ENCODE data around the gene NUDT1. TPM values are rescaled to one million over a fixed set of nuclear protein-coding genes. Genes with fewer than 3 reads are reported as not detected.

The NUDT1 gene
- total and polyA plus RNA-seq, 2 donors (not counting 3 experiments of a cell fraction or from before 2014, with no cell fraction given), result 23.9 to 25.9 TPM

DNA sequence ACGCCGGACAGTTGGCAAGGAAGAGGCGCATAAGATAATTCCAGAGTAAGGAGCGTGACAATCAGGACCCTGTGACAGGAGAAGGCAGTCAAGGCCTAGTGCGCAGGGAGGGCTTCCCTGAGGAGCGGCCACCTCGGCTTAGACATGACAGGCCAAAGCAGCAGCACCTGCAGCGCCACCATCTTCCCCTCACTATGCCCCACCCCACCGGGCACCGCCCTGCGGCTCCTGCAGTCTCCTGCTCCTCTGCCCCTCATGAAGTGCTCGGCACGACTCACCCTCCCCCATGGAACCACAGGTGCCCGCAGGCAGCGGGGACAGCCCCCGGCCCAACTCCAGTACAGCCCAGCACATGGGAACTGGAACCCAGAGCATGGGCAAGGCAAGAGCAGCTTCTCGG lies 21.1 kb upstream of the NUDT1 start:
- Histone ChIP-seq H3K79me2 (ENCODE audit: control insufficient read depth, insufficient read depth, low read length) (no peaks in the 10 kb centered on the region), H3K36me3 (ENCODE audit: control insufficient read depth in 2 of 2, extremely low read depth in 1 of 2, insufficient read depth in 2 of 2, low read length in 2 of 2) (peaks cover 10 to 49% of the 10 kb centered on the region in 2 experiments), H3K27ac (ENCODE audit: insufficient read depth, low read depth, low read length) (no peak overlapping the region), H2AFZ (ENCODE audit: low read depth, low read length) (no peak overlapping the region), H4K20me1 (replicated peaks; ENCODE audit: control insufficient read depth, extremely low read depth, insufficient read depth, low read length) (no peaks in the 10 kb centered on the region), H3K9me1 (replicated peaks; ENCODE audit: control insufficient read depth, extremely low read depth, insufficient read depth, low read length) (no peaks in the 10 kb centered on the region), H3K27me3 (ENCODE audit: control insufficient read depth in 2 of 2, insufficient read depth in 2 of 2, low read length in 2 of 2) (no peaks in the 10 kb centered on the region), H3K4me3 (replicated peaks in 1 of 3; ENCODE audit: insufficient read depth in 1 of 3, low read depth in 1 of 3, low read length in 3 of 3) (no peak overlapping the region), H3K9ac (replicated peaks; ENCODE audit: extremely low read depth, insufficient read depth, low read length) (no peak overlapping the region), H3K9me3 (replicated peaks; ENCODE audit: control insufficient read depth, insufficient read depth, low read length) (no peaks in the 10 kb centered on the region), H3K4me1 (ENCODE audit: control insufficient read depth, extremely low read depth, insufficient read depth, low read length) (no peaks in the 10 kb centered on the region), H3K4me2 (ENCODE audit: insufficient read depth, low read length) (no peak overlapping the region)
- dilution Hi-C loops (cut with MboI; ENCODE audit: extremely low pct_ligation_motif_present, low sequenced_read_pairs), result no loop called here
- TF ChIP-seq POLR2A (IDR thresholded peaks at IDR 0.05; ENCODE audit: low read depth, low read length), result no peak
- no peak for TF ChIP-seq FOS (IDR thresholded peaks at IDR 0.05; ENCODE audit: borderline replicate concordance, insufficient read depth, low read length)
- no peak for TF ChIP-seq EZH2 (IDR thresholded peaks at IDR 0.05; ENCODE audit: borderline replicate concordance, low read depth, low read length, severe bottlenecking)
- no peak for TF ChIP-seq JUN (IDR thresholded peaks at IDR 0.05; ENCODE audit: borderline replicate concordance, insufficient read depth, insufficient read length, low read depth)
- TF ChIP-seq GATA2 (IDR thresholded peaks at IDR 0.05; ENCODE audit: insufficient read depth, insufficient read length, low read depth, low read length), result no peak
- TF ChIP-seq MYC (IDR thresholded peaks at IDR 0.05; ENCODE audit: low read depth, low read length), result no peak
- TF ChIP-seq, protein P1, sequence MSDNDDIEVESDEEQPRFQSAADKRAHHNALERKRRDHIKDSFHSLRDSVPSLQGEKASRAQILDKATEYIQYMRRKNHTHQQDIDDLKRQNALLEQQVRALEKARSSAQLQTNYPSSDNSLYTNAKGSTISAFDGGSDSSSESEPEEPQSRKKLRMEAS (IDR thresholded peaks at IDR 0.05; ENCODE audit: insufficient read depth, insufficient read length), result no peak
- TF ChIP-seq, protein P2, sequence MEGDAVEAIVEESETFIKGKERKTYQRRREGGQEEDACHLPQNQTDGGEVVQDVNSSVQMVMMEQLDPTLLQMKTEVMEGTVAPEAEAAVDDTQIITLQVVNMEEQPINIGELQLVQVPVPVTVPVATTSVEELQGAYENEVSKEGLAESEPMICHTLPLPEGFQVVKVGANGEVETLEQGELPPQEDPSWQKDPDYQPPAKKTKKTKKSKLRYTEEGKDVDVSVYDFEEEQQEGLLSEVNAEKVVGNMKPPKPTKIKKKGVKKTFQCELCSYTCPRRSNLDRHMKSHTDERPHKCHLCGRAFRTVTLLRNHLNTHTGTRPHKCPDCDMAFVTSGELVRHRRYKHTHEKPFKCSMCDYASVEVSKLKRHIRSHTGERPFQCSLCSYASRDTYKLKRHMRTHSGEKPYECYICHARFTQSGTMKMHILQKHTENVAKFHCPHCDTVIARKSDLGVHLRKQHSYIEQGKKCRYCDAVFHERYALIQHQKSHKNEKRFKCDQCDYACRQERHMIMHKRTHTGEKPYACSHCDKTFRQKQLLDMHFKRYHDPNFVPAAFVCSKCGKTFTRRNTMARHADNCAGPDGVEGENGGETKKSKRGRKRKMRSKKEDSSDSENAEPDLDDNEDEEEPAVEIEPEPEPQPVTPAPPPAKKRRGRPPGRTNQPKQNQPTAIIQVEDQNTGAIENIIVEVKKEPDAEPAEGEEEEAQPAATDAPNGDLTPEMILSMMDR (IDR thresholded peaks at IDR 0.05; ENCODE audit: extremely low read depth in 1 of 2, insufficient read depth in 1 of 2, low read depth in 1 of 2, low read length in 2 of 2), result no peak
- TF ChIP-seq POLR2AphosphoS5 (IDR thresholded peaks at IDR 0.05; ENCODE audit: insufficient read depth, low read depth, low read length), result no peak
- CTCF ChIA-PET, result no interaction called here
- no peak for DNase-seq (ENCODE audit: low read depth, low spot score)
- POLR2A ChIA-PET, result no interaction called here
- FAIRE-seq, result no peak
- intact Hi-C loops (cut with micrococcal nuclease), result no loop called here
- no TSS peak for BruUV-seq (replicated peaks)

All from endothelial cell of umbilical vein (primary cell).